Gastrocnemius medialis (tissue), 4 donors: ENCODE data around the gene FAS. TPM values are rescaled to one million over a fixed set of nuclear protein-coding genes. Genes with fewer than 3 reads are reported as not detected.

Experiments
- ATAC-seq, 2 donors: fragments of 150-250 bp; one replicate each; pipeline ENCODE4 v1.9.1; 2016
- DNase-seq, 2 donors: peaks; one replicate each; pipeline ENCODE4 v3.0.0-alpha.2; 2019
- H3K27ac ChIP-seq, 4 donors: fragments of 200-600 bp; sonication (generic); 1 replicate in 1 of 4; 2 replicates in 3 of 4; pipeline ENCODE4 v1.5.1; 2016 to 2018; ENCODE audit warnings: mild to moderate bottlenecking in 2 of 4, moderate library complexity in 1 of 4
- H3K27me3 ChIP-seq, 3 donors: fragments of 200-600 bp; sonication (generic) in 2 of 3; 1 replicate in 1 of 3; 2 replicates in 2 of 3; pipeline versions ENCODE4 v1.5.1 to v1.6.0; 2016 to 2019; ENCODE audit warnings: mild to moderate bottlenecking in 1 of 3, moderate library complexity in 1 of 3
- H3K36me3 ChIP-seq, 2 donors: fragments of 200-600 bp; sonication (generic) in 1 of 2; one replicate each; pipeline ENCODE4 v1.5.1; 2017 to 2018
- H3K4me1 ChIP-seq, 2 donors: fragments of 200-600 bp; sonication (generic) in 1 of 2; one replicate each; pipeline ENCODE4 v1.5.1; 2016 to 2017; ENCODE audit warnings: mild to moderate bottlenecking in 2 of 2
- H3K4me3 ChIP-seq, 4 donors: fragments of 200-600 bp; sonication (generic) in 3 of 4; 1 replicate in 1 of 4; 2 replicates in 3 of 4; pipeline ENCODE4 v1.5.1; 2016 to 2019; ENCODE audit warnings: mild to moderate bottlenecking in 2 of 4
- H3K9me3 ChIP-seq, 3 donors: fragments of 200-600 bp; sonication (generic) in 2 of 3; 1 replicate in 1 of 3; 2 replicates in 2 of 3; pipeline ENCODE4 v1.5.1; 2016 to 2019
- POLR2A ChIP-seq, 2 donors: fragments of 450-650 bp; IDR thresholded peaks; one replicate each; pipeline ENCODE4 v1.6.1; 2017; ENCODE audit warnings: antibody characterized with exemption in 2 of 2, mild to moderate bottlenecking in 2 of 2, moderate library complexity in 2 of 2
- in situ Hi-C, 4 donors: fragments of 200-750 bp; cut with MboI; loops; one replicate each; pipeline versions ENCODE4 v1.15.0 to v1.8.0; 2017; ENCODE audit warnings: low sequenced_read_pairs in 4 of 4
- intact Hi-C: fragments of 100-400 bp; cut with DNase I; formaldehyde crosslinking; loops from one replicate; pipeline ENCODE4 v1.15.1; 2023; ENCODE audit warnings: low total_unique reads
- microRNA-seq, 2 donors: library from miRNA; unstranded; fragments of <30 nt; microRNA quantifications; one replicate each; pipeline ENCODE4, GENCODE V29; 2016; ENCODE audit warnings: borderline replicate concordance in 2 of 2
- total RNA-seq, 4 donors: library from RNA; depleted of rRNA; stranded (reverse); fragments of >200 nt; gene quantifications; one replicate each; pipeline versions ENCODE4 v1.1.0 to v1.2.3, GENCODE V29; 2016
- TF ChIP-seq, protein P1 (sequence below), 5 experiments: fragments of 450-650 bp in 3 of 5; fragments of 200-600 bp in 2 of 5; sonication (generic) in 2 of 5; IDR thresholded peaks in 4 of 5; conservative IDR thresholded peaks in 1 of 5; 1 replicate in 4 of 5; 2 replicates in 1 of 5; pipeline ENCODE4 v1.5.1; 2016 to 2019; ENCODE audit warnings: antibody characterized with exemption in 5 of 5, mild to moderate bottlenecking in 3 of 5, moderate library complexity in 3 of 5

FAS gene
- total RNA-seq, 4 donors from 2014 or later: 2.7 to 5.9 (median 4.9) TPM

GRCh38 chr10:89055159-89055558 lies 64.6 kb downstream of the FAS start:
- Histone ChIP-seq H3K4me1 (no peaks in the 10 kb centered on the region), H3K27me3 (no peaks in the 10 kb centered on the region), H3K36me3 (no peaks in the 10 kb centered on the region), H3K9me3 (no peaks in the 10 kb centered on the region), H3K4me3 (no peak overlapping the region), H3K27ac (no peak overlapping the region)
- intact Hi-C loops (no loop called here), in situ Hi-C loops (no loop called here)
- DNase-seq: no peak
- no peak for ATAC-seq
- no peak for TF ChIP-seq POLR2A (IDR thresholded peaks at IDR 0.05)
- TF ChIP-seq, protein P1, sequence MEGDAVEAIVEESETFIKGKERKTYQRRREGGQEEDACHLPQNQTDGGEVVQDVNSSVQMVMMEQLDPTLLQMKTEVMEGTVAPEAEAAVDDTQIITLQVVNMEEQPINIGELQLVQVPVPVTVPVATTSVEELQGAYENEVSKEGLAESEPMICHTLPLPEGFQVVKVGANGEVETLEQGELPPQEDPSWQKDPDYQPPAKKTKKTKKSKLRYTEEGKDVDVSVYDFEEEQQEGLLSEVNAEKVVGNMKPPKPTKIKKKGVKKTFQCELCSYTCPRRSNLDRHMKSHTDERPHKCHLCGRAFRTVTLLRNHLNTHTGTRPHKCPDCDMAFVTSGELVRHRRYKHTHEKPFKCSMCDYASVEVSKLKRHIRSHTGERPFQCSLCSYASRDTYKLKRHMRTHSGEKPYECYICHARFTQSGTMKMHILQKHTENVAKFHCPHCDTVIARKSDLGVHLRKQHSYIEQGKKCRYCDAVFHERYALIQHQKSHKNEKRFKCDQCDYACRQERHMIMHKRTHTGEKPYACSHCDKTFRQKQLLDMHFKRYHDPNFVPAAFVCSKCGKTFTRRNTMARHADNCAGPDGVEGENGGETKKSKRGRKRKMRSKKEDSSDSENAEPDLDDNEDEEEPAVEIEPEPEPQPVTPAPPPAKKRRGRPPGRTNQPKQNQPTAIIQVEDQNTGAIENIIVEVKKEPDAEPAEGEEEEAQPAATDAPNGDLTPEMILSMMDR (IDR thresholded peaks at IDR 0.05 in 4 of 5, conservative IDR thresholded peaks at IDR 0.05 in 1 of 5): no peak

- in situ Hi-C loops (no loop called here), intact Hi-C loops (no loop called here)
- H3K27ac ChIP-seq: no peak overlapping the region
- H3K27me3 ChIP-seq: no peaks in the 10 kb centered on the region
- H3K4me3 ChIP-seq: no peak overlapping the region
- H3K36me3 ChIP-seq: no peaks in the 10 kb centered on the region
- TF ChIP-seq, protein P1 (IDR thresholded peaks at IDR 0.05 in 4 of 5, conservative IDR thresholded peaks at IDR 0.05 in 1 of 5): no peak
- TF ChIP-seq POLR2A (IDR thresholded peaks at IDR 0.05): no peak
- peaks cover 0 to 7% of the 10 kb centered on the region in 2 donors for H3K4me1 ChIP-seq
- ATAC-seq: no peak
- H3K9me3 ChIP-seq: no peaks in the 10 kb centered on the region
- no peak for DNase-seq
Observed at GRCh38 chr10:89062861-89063260, 72.3 kb downstream of the FAS start.

GRCh38 chr10:89063465-89063864 lies 72.9 kb downstream of the FAS start:
- H3K4me1 ChIP-seq: peaks cover 0 to 7% of the 10 kb centered on the region in 2 donors
- in situ Hi-C loops (no loop called here), intact Hi-C loops (no loop called here)
- H3K9me3 ChIP-seq: no peaks in the 10 kb centered on the region
- ATAC-seq: no peak
- no peaks in the 10 kb centered on the region for H3K36me3 ChIP-seq
- no peak for DNase-seq
- H3K4me3 ChIP-seq: no peak overlapping the region
- no peak overlapping the region for H3K27ac ChIP-seq
- no peaks in the 10 kb centered on the region for H3K27me3 ChIP-seq
- no peak for TF ChIP-seq POLR2A (IDR thresholded peaks at IDR 0.05)
- TF ChIP-seq, protein P1 (IDR thresholded peaks at IDR 0.05 in 4 of 5, conservative IDR thresholded peaks at IDR 0.05 in 1 of 5): no peak

GRCh38 chr10:89064748-89065147 lies 74.2 kb downstream of the FAS start:
- no peak for TF ChIP-seq POLR2A (IDR thresholded peaks at IDR 0.05)
- TF ChIP-seq, protein P1 (IDR thresholded peaks at IDR 0.05 in 4 of 5, conservative IDR thresholded peaks at IDR 0.05 in 1 of 5): no peak
- peaks cover 0 to 7% of the 10 kb centered on the region in 2 donors for H3K4me1 ChIP-seq
- intact Hi-C loops: no loop called here
- ATAC-seq (peak; percentile 45 to 53), DNase-seq (no peak)
- in situ Hi-C loops: no loop called here
- peak overlapping the region in 3 of 4 donors; percentile 7 to 23 (median 16) for H3K27ac ChIP-seq
- H3K36me3 ChIP-seq: no peaks in the 10 kb centered on the region
- no peaks in the 10 kb centered on the region for H3K9me3 ChIP-seq
- H3K27me3 ChIP-seq: no peaks in the 10 kb centered on the region
- H3K4me3 ChIP-seq: no peak overlapping the region

Small RNA genes within 50 kb of the gene (microRNA-seq; reads per million reads assigned to microRNA genes)
- 0 reads per million in 2 donors for gene MIR4679-1
- gene MIR4679-2: 0 reads per million in 2 donors

Other genes with a start within 250 kb of the FAS start
- gene LIPN, start 230.8 kb upstream of the FAS start, total RNA-seq: not detected
- not detected for gene LIPM, start 188.1 kb upstream of the FAS start, total RNA-seq
- not detected for gene ANKRD22, start 139.0 kb upstream of the FAS start, total RNA-seq
- 1 to 10 TPM in 2 of 4 donors, under 1 TPM in 2; 0.72 to 1.4 (median 1.0) TPM for gene STAMBPL1, start 110.6 kb upstream of the FAS start, total RNA-seq
- gene ACTA2, start 38.0 kb upstream of the FAS start, total RNA-seq: 100 to 1,000 TPM in 1 of 4 donors, 10 to 100 TPM in 3; 23.4 to 119 (median 74.2) TPM
- gene CH25H, start 216.5 kb downstream of the FAS start, total RNA-seq: 1 to 10 TPM in 1 of 4 donors, under 1 TPM in 1, not detected in 2; 0.85 to 1.1 TPM